ENCODE results near the gene CDADC1.

- TF ChIP-seq CTCF (conservative IDR thresholded peaks at IDR 0.05 in 1 of 2, IDR thresholded peaks at IDR 0.05 in 1 of 2; ENCODE audit: low read depth in 1 of 2, low read length in 2 of 2): no peak
- no peak for TF ChIP-seq EZH2 (IDR thresholded peaks at IDR 0.05; ENCODE audit: low read length, missing control alignments)
These were observed 62.5 kb downstream of the CDADC1 start for GRCh38 chr13:49310251-49310650.
